ENCODE results near the gene CCDC192.

CCDC192 gene

GRCh38 chr5:127754259-127754658 lies 51.1 kb downstream of the CCDC192 start:
- peak; percentile 49 for DNase-seq (ENCODE audit: low read depth)
- no peak overlapping the region for H3K4me3 ChIP-seq (ENCODE audit: low read length)
- no peak for TF ChIP-seq CTCF (conservative IDR thresholded peaks at IDR 0.05; ENCODE audit: low read length)

- H3K4me3 ChIP-seq (ENCODE audit: low read length): no peak overlapping the region
- TF ChIP-seq CTCF (conservative IDR thresholded peaks at IDR 0.05; ENCODE audit: low read length): no peak
- DNase-seq (ENCODE audit: low read depth): no peak
These were observed 51.5 kb downstream of the CCDC192 start for GRCh38 chr5:127754706-127755105.

- DNase-seq (ENCODE audit: low read depth): peak; percentile 66
- H3K4me3 ChIP-seq (ENCODE audit: low read length): no peak overlapping the region
- TF ChIP-seq CTCF (conservative IDR thresholded peaks at IDR 0.05; ENCODE audit: low read length): peak; percentile 60
These were observed 54.4 kb downstream of the CCDC192 start for GRCh38 chr5:127757576-127757975.

- DNase-seq (ENCODE audit: low read depth): peak; percentile 11
- TF ChIP-seq CTCF (conservative IDR thresholded peaks at IDR 0.05; ENCODE audit: low read length): no peak
- H3K4me3 ChIP-seq (ENCODE audit: low read length): no peak overlapping the region
These were observed 55.6 kb downstream of the CCDC192 start for GRCh38 chr5:127758766-127759283.

GRCh38 chr5:127761869-127762268 lies 58.7 kb downstream of the CCDC192 start:
- no peak overlapping the region for H3K4me3 ChIP-seq (ENCODE audit: low read length)
- DNase-seq (ENCODE audit: low read depth): no peak
- TF ChIP-seq CTCF (conservative IDR thresholded peaks at IDR 0.05; ENCODE audit: low read length): no peak

GRCh38 chr5:127762412-127762811 lies 59.2 kb downstream of the CCDC192 start:
- no peak overlapping the region for H3K4me3 ChIP-seq (ENCODE audit: low read length)
- no peak for TF ChIP-seq CTCF (conservative IDR thresholded peaks at IDR 0.05; ENCODE audit: low read length)
- DNase-seq (ENCODE audit: low read depth): no peak

GRCh38 chr5:127766676-127767335 lies 63.6 kb downstream of the CCDC192 start:
- no peak overlapping the region for H3K4me3 ChIP-seq (ENCODE audit: low read length)
- no peak for TF ChIP-seq CTCF (conservative IDR thresholded peaks at IDR 0.05; ENCODE audit: low read length)
- peak; percentile 1 for DNase-seq (ENCODE audit: low read depth)

All from AG10803 (cell line).